Epidermal melanocyte (primary cell): ENCODE measurements around the gene RAB11FIP5.

Experiments
- DNase-seq: peaks from one replicate; pipeline ENCODE4 v3.0.0; 2011; ENCODE audit warnings: low spot score; ENCODE audit not compliant: insufficient read length

RAB11FIP5 gene

DNA sequence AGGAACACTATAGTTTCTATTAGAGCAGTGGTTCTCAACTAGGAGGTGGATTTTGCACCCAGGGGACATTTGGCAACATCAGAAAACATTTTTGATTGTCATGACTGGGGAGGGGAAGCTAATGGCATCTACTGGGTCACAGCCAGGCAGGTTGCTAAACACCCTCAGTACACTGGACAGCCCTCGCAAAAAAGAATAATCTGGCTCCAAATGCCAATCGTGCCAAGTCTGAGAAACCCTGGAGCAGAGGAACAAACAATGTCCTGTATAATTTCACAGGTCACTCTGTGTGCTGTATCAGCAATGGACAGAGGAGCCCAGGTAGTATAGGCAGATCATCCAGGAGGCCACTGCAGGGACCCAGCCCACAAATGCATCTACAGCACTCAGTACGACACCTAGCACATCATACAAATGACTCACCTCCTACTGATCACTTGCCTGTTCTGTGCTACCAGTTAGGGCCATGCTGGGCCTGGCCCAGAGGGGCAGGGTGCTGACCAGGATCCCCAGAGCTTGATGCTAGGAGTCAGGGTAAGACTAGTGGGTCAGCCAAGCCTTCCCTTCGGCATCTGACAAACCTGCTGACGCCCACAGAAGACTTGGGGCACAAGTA lies 78.9 kb downstream of the RAB11FIP5 start:
- DNase-seq: no peak

DNA sequence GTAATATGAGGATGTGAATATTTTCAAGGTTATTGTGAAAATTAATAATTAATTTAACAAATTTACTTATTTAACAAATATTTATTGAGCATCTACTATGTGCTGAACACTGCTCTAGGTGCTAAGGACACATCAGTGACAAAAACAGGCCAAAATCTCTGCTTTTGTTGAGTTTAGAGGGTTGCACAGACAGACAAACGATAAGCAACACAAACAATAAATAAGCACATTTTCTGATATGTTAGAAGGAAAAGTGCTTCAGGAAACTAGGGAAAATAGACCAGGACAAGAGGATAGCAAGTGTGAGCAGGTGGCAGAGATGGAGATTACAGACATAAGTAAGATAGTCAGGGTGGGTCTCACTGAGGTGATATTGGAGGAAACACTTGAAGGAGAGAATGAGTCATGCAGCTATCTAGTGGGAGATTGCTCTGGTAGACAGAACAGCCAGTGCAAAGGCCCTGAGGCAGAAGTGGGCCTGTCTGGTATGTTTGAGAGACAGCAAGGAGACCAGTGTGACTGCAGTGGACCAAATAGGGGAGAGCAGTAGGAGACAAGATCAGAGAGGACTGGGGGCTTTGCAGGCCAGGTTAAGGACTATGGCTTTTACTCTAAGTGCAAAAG lies 79.5 kb downstream of the RAB11FIP5 start:
- no peak for DNase-seq

DNA sequence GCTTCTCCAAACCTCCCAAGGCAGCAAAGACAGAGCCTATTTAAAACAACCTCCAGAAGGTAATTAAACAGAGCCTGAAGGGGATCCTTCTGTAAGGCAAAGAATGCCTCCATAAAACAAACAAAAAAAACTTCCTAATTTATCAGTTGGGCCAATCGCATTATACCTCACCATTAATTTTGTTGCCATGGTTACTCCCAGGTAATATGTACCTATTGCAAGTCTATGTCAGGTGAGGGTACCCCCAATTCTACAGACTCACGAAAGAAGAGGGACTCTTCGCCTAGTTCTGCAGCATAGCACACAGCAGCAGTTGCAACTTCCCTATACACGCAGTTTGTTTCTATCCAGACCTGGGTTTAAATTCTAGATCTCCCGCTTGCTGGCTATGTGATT lies 80.0 kb downstream of the RAB11FIP5 start:
- DNase-seq: no peak

DNA sequence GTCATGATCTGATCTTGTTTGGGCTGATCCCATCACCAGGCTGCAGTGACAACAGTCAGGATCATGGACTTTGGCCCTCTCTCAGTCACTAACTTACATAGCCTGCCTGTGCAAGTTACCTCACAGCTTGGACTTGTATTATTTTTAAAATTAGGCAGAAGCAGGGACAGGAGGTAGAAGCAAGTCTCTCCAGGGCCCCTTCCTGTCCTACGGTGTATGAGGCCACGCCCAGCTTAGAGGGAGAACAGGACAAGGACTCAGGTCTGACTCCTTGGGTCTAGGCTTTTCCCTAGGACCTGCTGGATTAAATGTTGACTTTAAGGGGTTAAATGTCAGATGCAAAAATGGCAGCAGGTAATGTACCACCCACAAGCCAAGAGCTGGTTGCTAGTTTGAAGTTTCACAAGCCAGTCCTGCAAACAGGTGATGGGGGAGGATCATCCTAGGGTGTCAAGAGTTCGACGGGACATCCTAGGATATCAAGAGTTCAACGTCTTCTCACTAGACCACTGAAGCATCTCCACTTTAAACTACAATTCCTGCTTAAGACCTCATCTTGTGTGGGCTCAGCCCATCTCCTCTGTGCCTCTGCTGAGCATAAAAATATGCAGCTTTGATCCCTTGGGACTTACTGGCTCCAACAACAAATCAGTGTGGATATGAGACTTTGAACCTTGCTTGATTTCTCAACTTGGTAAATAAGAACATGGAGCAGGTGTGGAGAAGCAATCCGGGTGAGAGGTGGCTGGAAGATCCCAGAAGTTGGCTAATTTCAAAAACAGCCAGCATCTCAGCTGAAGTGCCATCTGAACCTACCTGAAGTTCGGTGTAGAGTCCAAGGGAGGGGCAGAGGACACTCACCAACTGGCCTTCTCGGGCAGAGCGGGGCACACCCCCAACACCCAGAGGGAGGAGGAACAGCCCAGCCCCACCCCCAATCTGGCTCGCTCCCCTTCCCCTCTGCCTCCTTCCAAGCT lies 80.7 kb downstream of the RAB11FIP5 start:
- no peak for DNase-seq

DNA sequence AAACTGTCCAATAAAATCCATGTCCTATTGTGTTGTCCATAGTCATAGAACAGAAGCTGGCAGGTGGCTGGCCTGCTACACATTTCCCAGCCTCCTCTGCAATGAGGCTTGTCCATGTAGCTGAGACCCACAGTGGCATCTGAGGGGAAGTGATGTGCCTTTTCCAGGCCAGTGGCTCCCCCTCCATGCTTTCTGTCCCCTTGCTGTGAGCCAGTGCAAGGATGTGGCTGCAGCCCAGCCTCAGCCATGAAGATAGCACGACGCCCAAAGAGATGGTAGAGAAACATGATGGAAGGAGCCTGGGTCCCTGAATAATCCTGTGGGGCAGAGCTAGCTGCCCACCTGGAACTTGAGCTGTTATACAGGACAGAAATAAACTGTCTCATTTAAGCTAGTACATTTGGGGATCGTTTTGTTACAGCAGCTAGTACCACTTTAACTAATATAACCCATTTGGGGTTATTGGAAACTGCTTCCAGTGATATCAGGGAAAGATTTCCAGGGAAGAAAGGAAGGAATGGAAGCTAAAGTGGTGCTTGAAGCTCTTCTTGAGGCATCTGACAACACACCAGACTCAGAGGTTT lies 81.6 kb downstream of the RAB11FIP5 start:
- DNase-seq: no peak

DNA sequence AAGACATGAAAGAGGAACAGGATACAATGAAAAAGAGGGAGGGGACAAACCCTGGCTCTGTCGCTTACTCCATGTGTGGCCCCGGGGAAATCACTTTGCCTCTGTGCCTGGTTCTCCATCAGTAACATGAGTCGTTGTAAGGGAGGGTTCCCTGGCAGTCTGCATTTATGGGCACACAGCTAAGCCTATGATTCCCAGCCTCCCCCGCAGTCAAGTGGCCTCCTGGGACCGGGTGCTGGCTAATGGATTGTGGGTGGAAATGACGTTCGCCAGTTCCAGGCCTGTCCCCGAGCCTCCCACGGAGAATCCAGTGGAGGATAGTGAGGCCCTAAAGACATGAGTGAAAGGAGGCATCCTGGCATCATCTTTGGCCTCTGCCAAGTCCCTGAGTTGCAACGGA lies 83.9 kb downstream of the RAB11FIP5 start:
- DNase-seq: no peak

GRCh38 chr2:73027340-73027739 lies 85.4 kb downstream of the RAB11FIP5 start:
- DNase-seq: no peak

DNA sequence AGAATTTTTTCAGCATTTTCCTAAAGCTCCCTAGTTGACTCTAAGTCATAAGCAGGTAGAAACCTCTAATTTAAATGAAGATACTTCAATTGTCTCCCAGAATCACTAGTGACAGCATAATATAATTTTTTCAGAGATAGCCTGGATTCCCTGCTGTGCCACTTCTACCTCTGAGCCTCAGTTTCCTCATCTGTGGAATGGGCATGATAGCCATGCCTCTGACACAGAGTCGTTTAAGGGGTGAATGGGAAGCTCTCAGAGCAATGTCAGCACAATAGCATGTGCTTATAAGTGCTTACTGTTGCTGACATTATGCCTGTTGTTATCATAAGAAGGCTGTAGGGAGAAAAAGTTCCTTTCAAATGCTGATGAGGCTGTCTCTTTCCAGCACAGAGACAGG lies 89.3 kb downstream of the RAB11FIP5 start:
- no peak for DNase-seq
